ENCODE data around the gene INSC. TPM values are rescaled to one million over a fixed set of nuclear protein-coding genes. Genes with fewer than 3 reads are reported as not detected.

Gene INSC
- total RNA-seq, 4 donors from 2014 or later, result 1.3 to 11.4 (median 2.6) TPM

DNA sequence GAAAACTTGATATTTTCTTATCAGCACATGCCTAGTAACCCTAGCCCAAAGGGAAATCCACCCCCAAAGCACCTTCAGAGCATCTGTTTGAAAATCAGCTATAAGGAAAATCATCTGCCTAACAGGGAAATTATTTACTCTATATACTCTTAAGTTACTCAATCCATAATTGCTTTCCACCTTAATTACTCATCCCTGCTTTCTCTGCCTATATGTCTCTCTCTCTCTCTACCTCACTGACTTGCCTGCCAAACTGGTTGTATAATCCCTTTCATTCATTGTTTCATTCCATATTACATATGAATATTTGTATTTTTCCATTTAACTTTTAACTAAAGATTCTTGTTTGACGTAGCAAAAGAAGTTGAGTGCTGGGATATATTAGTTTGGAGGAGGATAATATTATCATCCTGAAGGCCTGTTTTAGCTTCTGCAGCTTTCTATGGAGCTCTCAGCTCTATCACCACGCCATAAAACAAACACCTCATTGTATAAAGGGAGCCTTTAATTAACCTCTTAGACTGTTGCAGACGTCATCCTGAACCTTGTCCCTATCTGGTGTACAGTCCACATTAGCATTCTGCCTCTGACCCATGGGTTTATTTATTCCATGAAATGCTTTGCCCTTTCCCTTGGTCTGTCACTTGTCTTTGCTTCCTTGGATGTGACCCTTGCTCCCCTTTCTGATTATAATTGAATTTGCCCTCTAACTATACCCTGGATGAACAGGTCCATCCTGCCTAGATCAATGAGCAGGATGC, 98.9 kb downstream of the INSC start:
- H3K4me3 ChIP-seq, result no peak overlapping the region
- H3K27me3 ChIP-seq, result no peaks in the 10 kb centered on the region
- H3K27ac ChIP-seq, result no peak overlapping the region
- H3K9me3 ChIP-seq, result no peaks in the 10 kb centered on the region
- H3K4me1 ChIP-seq, result no peaks in the 10 kb centered on the region
- TF ChIP-seq POLR2AphosphoS5 (IDR thresholded peaks at IDR 0.05) (no peak), EP300 (IDR thresholded peaks at IDR 0.05) (no peak), POLR2A (IDR thresholded peaks at IDR 0.05) (no peak)
- TF ChIP-seq, protein P1, sequence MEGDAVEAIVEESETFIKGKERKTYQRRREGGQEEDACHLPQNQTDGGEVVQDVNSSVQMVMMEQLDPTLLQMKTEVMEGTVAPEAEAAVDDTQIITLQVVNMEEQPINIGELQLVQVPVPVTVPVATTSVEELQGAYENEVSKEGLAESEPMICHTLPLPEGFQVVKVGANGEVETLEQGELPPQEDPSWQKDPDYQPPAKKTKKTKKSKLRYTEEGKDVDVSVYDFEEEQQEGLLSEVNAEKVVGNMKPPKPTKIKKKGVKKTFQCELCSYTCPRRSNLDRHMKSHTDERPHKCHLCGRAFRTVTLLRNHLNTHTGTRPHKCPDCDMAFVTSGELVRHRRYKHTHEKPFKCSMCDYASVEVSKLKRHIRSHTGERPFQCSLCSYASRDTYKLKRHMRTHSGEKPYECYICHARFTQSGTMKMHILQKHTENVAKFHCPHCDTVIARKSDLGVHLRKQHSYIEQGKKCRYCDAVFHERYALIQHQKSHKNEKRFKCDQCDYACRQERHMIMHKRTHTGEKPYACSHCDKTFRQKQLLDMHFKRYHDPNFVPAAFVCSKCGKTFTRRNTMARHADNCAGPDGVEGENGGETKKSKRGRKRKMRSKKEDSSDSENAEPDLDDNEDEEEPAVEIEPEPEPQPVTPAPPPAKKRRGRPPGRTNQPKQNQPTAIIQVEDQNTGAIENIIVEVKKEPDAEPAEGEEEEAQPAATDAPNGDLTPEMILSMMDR (IDR thresholded peaks at IDR 0.05), result no peak
- H3K36me3 ChIP-seq, result no peaks in the 10 kb centered on the region
- 51 to 53% methylated on average over 3 of the region's 3 CpGs for WGBS, 2 donors (ENCODE audit: low coverage in 1 of 2)
- no peak for ATAC-seq

DNA sequence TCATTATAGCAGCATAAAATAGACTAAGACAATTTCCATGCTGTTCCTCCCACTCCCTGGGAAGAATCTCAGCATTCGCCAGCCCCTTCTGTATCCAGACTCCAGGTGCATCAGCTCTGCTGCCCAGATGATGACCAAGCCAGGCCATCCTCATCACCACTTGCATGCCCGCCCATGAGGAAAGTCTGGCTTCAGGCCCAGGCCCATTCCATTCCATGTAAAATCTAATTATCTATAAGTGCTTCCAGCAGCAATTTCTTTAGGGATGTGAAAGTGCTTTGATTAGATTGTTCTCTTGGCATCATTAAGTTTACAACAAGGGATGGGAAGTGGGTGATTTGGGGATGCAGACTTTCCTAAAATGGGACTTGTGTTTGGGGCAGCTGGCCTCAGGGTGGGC, 100.3 kb downstream of the INSC start:
- no peaks in the 10 kb centered on the region for H3K4me1 ChIP-seq
- H3K9me3 ChIP-seq, result no peaks in the 10 kb centered on the region
- ATAC-seq, result no peak
- no peaks in the 10 kb centered on the region for H3K27me3 ChIP-seq
- no peaks in the 10 kb centered on the region for H3K36me3 ChIP-seq
- 80 to 83% methylated on average over 2 of the region's 2 CpGs for WGBS, 2 donors (ENCODE audit: low coverage in 1 of 2)
- H3K27ac ChIP-seq, result no peak overlapping the region
- TF ChIP-seq POLR2AphosphoS5 (IDR thresholded peaks at IDR 0.05) (no peak), POLR2A (IDR thresholded peaks at IDR 0.05) (no peak), EP300 (IDR thresholded peaks at IDR 0.05) (no peak)
- TF ChIP-seq, protein P1 (IDR thresholded peaks at IDR 0.05), result no peak
- H3K4me3 ChIP-seq, result no peak overlapping the region

DNA sequence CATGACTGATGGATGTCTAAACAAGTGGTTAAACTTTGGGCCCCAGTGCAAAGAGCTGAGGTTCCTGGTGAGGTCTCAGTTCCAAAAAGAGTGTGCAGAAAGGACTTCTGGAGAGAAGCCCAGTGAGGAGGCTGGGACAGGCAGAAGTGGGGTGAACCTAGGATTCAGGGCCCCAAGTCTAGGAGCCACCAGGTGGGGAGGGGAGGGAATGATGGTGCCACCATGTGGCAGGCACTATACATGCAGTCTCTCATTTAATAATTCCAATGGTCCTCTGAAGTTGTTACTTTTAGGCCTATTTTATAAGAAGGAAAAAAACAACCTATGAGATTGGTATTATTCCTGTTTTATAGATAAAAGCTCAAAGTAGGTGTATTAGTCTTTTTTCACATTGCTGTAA, 102.0 kb downstream of the INSC start:
- no peak for TF ChIP-seq POLR2A (IDR thresholded peaks at IDR 0.05)
- TF ChIP-seq EP300 (IDR thresholded peaks at IDR 0.05), result no peak
- no peak for TF ChIP-seq POLR2AphosphoS5 (IDR thresholded peaks at IDR 0.05)
- TF ChIP-seq, protein P1 (IDR thresholded peaks at IDR 0.05), result no peak
- Histone ChIP-seq H3K9me3 (no peaks in the 10 kb centered on the region), H3K27ac (no peak overlapping the region), H3K4me1 (no peaks in the 10 kb centered on the region), H3K27me3 (no peaks in the 10 kb centered on the region), H3K36me3 (no peaks in the 10 kb centered on the region), H3K4me3 (no peak overlapping the region)
- ATAC-seq, result no peak

DNA sequence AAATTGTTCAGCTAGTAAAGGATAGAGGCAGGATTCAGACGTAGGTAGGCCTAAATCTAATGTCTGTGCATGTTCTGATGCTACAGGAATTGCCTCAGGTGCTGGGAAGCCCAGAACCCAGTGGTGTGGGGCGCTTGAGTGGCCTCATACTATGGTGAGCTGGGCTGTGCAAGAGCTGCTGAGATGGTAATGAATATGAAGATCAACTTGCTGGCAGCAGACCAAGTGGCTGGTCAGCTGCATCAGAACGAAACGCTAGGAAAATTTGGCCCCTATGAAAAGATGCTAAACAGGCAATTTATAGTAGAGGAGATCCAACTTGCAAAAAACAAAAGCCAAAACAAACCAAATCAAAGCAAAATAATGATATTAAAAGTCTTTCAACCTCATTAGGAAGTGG, 102.7 kb downstream of the INSC start:
- 63 to 68% methylated on average over 3 to 4 of the region's 4 CpGs for WGBS, 2 donors (ENCODE audit: low coverage in 1 of 2)
- no peak overlapping the region for H3K4me3 ChIP-seq

More for the DNA sequence above, 102.7 kb downstream of the INSC start:
- H3K27ac ChIP-seq, result no peak overlapping the region
- H3K36me3 ChIP-seq, result no peaks in the 10 kb centered on the region
- no peaks in the 10 kb centered on the region for H3K4me1 ChIP-seq
- ATAC-seq, result no peak
- TF ChIP-seq EP300 (IDR thresholded peaks at IDR 0.05) (no peak), POLR2AphosphoS5 (IDR thresholded peaks at IDR 0.05) (no peak), POLR2A (IDR thresholded peaks at IDR 0.05) (no peak)
- TF ChIP-seq, protein P1 (IDR thresholded peaks at IDR 0.05), result no peak
- H3K27me3 ChIP-seq, result no peaks in the 10 kb centered on the region
- no peaks in the 10 kb centered on the region for H3K9me3 ChIP-seq

All from gastroesophageal sphincter (tissue), 4 donors.